ENCODE measurements around the gene PLD2. TPM values are rescaled to one million over a fixed set of nuclear protein-coding genes. Genes with fewer than 3 reads are reported as not detected.

PLD2 gene
- total RNA-seq (ENCODE audit: insufficient read depth, low replicate concordance): 16.6 TPM

GRCh38 chr17:4806777-4807604 is at the start of gene PLD2:
Gene PLD2, plus strand, starts transcription at chr17:4807152. Its CDS starts 621 bp downstream, at chr17:4807773.
- peak; percentile 92 for DNase-seq (ENCODE audit: low spot score)

GRCh38 chr17:4759776-4760236 is 47.1 kb upstream of the PLD2 start:
- no peak for DNase-seq (ENCODE audit: low spot score)

- DNase-seq (ENCODE audit: low spot score): peak; percentile 36
These were observed 42.4 kb upstream of the PLD2 start for GRCh38 chr17:4764595-4764994.

DNA sequence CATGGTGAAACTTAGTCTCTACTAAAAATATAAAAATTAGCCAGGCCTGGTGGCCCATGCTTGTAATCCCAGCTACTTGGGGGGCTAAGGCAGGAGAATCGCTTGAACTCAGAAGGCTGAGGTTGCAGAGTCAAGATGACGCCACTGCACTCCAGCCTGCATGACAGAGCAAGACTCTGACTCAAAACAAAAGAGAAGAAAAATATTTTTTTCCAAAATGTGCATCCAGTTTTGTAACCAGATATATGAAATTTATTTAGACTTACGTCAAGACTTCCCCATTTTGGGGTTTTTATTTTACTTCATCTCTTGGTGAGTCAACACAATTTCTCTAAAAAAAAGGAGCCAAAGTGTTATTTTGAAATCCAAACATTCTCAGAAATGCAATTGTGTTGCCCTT is 40.8 kb upstream of the PLD2 start:
- no peak for DNase-seq (ENCODE audit: low spot score)

DNA sequence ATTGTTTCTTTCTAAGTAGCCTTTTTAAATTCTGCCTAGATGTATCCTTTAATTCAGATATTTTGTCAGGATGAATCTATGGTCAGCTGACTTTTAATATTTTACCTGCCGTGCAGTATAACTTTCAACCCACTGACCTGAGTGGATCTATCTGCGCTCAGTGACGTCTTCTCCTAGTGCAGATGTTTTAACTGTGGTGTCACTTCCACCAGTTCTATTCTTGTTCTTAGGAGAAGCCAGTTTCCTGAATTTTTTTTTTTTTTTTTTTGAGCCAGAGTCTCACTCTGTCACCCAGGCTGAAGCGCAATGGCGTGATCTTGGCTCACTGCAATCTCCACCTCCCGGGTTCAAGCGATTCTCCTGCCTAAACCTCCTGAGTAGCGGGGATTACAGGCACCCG is 40.2 kb upstream of the PLD2 start:
- no peak for DNase-seq (ENCODE audit: low spot score)

DNA sequence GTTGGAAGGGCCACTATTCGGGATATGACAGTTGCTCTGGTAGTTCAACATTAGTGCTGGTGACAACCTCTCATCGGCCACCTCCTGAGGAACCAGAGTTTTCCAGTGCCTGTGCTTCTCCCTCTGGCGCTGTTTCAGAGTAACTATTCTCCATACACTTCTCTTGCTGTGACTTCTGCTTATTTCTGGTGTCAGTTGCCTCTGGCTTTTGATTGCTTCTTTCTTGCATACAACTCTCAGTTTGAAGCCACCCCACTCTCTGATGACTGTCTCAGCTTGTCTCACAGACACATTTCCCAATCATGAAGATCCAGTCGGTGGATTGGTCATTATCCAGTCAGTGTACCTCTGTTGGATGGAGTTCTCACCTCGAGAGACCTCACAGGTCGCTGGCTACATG is 38.7 kb upstream of the PLD2 start:
- DNase-seq (ENCODE audit: low spot score): no peak

DNA sequence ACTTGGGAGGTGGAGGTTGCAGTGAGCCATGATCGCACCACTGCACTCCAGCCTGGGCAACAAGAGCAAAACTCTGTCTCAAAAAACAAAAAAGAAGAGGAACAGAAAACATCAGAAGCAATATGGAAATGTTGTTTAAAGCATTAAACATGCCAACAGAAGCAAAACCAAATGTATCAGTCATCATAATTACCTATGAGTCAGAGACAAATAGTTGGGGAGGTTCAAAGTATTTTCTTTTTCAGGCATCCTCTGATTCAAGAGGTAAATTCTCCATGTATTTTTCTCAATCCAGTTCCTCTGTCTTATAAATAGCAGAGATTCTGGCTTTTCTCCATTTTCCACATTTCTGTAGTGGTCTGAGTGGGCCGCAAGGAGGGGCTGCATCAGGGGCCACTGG is 37.3 kb upstream of the PLD2 start:
- no peak for DNase-seq (ENCODE audit: low spot score)

DNA sequence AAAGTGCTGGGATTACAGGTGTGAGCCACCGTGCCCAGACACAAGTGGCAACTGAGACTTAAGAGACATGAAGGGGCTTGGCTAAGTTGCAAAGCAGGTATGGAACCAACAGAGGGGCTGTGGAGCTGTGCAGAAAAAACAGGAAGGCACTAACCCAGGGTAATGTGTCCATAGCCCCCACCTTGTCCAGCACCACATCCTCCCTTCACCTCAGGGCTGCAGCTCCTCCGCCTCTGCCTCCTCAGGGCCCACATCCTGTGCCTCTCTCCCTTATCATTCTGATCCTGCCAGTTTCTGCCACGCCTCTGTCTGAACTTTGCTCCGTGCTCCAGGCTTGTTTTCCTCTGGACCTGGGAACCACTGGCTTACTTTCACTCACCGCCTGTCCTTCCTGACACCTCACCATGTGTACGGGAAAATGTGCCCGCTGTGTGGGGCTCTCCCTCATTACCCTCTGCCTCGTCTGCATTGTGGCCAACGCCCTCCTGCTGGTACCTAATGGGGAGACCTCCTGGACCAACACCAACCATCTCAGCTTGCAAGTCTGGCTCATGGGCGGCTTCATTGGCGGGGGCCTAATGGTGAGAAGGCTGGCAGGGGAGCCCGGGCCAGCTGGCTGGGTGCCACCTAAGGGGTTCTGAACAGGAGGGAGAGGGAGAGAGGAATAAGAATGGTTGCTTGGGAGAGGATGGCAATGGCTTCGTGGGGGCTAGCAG is 35.3 kb upstream of the PLD2 start, which contains the start of gene TM4SF5:
TSS of gene TM4SF5 (plus strand) at position 368 of the 716 bp plus-strand sequence. CDS start at position 405, 37 bp downstream.
- DNase-seq (ENCODE audit: low spot score): no peak

DNA sequence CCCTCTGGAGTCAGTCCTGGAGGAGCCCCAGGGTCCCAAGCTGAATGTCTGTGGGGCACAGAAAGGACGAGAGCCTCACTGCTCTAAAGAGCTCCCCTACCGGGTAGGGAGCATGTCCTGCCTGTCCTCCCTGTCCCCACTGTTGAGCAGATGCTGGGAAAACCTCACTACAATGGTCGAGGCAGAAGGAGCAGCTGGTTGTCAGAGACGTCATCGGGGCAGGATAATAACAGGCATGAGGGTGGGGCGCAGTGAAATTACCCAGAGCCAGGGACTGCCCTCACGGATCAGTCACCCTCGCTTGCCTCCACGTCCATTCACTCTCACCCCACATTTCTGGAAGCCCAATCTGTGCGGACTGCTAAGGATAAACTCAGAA is 34.7 kb upstream of the PLD2 start:
- no peak for DNase-seq (ENCODE audit: low spot score)

DNA sequence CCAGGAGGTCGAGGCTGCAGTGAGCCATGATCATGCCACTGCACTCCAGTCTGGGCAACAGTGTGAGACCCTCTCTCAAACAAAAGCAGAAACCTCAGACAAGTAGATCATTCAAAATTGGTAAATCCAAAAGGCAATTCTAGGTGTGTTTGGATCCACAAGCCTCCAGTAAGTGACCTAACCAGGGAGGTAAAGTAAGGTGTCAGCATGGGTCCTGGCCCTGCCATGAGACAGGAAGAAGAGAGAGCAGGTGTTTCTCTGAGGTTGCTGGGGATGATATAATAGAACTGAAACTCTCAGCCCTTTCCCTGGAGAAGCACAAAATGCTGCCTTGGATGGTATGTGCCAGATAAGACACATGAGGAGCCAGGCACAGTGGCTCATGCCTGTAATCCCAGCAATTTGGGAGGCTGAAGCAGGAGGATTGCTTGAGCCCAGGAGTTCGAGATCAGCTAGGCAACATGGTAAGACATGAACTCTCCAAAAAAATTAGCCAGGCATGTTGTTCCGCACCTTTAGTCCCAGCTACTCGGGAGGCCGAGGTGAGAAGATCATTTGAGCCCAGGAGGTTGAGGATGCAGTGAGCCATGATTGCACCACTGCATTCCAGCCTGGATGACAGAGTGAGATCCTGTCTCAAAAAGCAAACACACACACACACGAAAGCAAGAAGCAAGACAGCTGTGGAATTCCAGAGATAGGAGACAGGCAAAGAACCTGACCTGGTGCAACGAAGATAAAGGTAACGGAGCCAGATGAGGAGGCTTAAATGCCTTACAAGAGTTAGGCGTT is 28.8 kb upstream of the PLD2 start:
- no peak for DNase-seq (ENCODE audit: low spot score)

GRCh38 chr17:4780325-4780955 is 26.5 kb upstream of the PLD2 start:
- DNase-seq (ENCODE audit: low spot score): no peak

DNA sequence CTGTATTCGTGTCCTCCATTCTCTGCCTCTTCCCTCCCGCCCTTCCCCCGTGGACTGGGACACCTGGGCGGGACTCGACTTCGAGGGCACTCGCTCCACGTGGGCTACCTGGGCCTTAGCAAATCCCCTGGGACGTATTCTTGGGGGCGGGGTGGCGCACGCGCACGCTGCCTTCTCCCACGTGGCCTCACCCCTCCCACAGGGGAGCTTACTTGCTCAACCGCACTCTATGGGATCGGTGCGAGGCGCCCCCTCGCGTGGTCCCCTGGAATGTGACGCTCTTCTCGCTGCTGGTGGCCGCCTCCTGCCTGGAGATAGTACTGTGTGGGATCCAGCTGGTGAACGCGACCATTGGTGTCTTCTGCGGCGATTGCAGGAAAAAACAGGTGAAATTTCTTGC is 24.3 kb upstream of the PLD2 start:
- DNase-seq (ENCODE audit: low spot score): no peak

- DNase-seq (ENCODE audit: low spot score): no peak
These were observed 21.4 kb upstream of the PLD2 start for GRCh38 chr17:4785311-4786105.

DNA sequence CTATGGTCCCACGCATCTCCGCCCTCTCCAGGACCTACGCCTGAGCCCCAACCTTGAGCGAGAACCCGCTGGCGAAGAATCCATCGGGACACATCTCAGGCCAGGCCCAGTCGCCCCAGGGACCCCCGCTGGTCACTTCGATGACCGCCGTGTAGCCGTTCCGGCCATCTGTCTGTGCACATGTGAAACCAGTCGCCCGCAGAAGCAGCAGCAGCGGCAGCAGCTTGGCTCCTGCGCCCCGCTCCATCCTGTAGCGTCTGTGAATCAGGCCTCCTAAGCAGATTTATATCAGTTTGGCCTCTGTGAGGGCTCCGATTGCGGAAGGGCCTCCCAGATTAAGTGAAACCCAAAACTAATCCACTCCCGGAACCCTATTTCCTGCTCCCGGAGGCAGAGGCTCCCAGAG is 20.8 kb upstream of the PLD2 start, which contains the start of gene VMO1:
TSS of gene VMO1 (minus strand) at position 259 of the 406 bp plus-strand sequence. CDS start at position 247, 12 bp downstream.
- DNase-seq (ENCODE audit: low spot score): no peak

DNA sequence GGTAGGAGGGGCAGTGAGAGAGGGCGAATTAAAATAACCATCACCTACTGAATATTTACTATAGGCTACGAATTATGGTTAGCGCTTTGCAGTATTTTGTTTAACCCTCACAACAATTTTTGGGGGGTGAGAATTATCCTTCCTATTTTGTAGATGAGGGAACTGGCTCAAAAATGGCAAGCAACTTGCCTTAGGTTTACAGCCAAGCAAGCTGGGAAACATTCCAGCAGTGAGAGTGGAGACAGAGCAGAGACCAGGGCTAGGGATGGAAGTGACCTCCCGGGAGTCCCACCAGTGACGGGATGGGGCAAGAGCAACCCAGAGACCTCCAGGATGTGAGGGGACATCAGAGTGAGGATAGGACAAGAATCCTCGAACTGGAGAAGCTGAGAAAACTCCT is 20.4 kb upstream of the PLD2 start:
- DNase-seq (ENCODE audit: low spot score): no peak

- DNase-seq (ENCODE audit: low spot score): no peak
These were observed 18.7 kb upstream of the PLD2 start for GRCh38 chr17:4788159-4788806.

DNA sequence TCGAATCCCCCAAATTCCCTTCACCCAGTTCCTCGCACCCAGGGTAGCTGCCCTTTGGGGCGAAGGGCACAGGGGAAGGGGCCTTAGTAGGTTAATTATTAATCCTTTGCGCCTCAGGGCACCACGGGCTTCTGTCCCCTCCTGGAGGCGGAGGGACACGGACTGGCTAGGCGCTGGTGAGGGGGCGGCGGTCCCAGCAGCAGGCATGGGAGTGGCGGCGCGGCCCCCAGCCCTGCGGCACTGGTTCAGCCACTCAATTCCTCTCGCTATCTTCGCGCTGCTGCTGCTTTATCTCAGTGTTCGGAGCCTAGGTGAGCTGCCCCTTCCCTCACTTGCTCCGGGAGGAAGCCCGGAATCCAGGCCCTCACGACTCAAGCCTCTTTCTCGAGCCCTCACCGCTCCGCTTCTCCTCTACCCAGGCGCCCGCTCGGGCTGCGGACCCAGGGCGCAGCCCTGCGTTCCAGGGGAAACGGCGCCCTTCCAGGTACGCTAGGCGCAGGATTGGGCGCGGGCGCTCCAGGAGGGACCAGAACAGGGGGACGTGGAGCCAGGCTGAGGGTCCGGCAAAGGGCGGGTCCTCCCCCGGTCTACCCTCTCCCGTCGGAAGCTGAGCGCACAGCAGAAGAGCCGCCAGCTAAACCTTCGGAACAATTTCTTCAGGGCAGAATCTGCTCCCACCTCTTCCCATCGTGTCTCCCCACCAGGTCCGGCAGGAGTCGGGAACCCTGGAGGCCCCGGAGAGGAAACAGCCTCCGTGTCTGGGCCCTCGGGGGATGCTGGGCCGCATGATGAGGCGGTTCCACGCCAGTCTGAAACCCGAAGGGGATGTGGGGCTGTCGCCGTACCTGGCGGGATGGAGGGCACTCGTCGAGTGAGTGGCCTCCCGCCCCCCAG is 17.9 kb upstream of the PLD2 start, which contains the start of gene GLTPD2:
TSS of gene GLTPD2 (plus strand) at position 158 of the 894 bp plus-strand sequence. CDS start at position 206, 48 bp downstream.
- DNase-seq (ENCODE audit: low spot score): no peak

DNA sequence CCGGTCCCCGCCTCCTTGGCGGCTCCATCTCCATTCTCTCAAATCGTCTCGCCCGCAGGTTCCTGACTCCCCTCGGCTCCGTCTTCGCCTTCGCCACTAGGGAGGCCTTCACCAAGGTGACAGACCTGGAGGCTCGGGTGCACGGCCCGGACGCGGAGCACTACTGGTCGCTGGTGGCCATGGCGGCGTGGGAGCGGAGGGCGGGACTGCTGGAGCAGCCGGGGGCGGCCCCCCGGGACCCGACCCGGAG is 17.3 kb upstream of the PLD2 start:
- peak; percentile 22 for DNase-seq (ENCODE audit: low spot score)

All from umbilical cord (tissue), 2 donors.